Measurements from ENCODE around the gene MPDU1. TPM values are rescaled to one million over a fixed set of nuclear protein-coding genes. Genes with fewer than 3 reads are reported as not detected.

Gene MPDU1
- total and polyA plus RNA-seq, 2 of the 13 experiments (the other 11 are each of a cell fraction or from before 2014, with no cell fraction given), result 112 to 167 TPM

DNA sequence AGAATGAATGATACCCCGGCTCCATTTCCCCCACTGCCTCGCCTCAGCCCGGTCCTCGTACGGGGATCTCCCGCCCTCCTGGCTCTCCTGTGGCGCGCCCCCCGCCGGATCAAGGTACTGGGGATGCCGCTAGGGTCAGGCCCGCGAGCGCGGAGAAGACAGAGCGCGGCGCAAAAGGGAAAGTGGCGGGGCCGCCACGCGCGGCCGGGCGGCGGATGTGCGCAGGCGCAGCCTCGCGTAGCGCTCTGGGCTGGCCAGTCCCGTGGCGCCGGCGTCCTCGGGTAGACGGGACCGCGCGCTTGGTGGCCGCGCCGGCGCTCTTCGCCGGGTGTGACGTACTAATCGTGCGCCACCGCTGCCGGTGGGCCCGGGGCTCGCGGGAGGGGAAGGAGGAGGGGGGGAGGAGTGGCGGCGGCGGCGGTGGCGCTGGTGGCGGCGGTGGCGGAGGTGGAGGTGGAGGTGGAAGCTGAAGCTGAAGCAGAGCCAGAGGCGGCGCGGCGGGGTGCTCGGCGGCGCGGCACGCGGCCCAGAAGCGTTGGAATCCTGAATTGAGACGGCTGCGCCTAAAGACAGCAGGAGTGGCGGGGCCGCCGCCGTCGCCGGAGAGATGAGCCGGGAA lies 22.0 kb upstream of the MPDU1 start, which contains the start of gene SENP3 (continued):
- TF ChIP-seq CREB1 (IDR thresholded peaks at IDR 0.05) (peak; percentile 90), CREB1 (CRISPR knock-in tag; IDR thresholded peaks at IDR 0.05) (peak; percentile 92), HNF4A (CRISPR knock-in tag; IDR thresholded peaks at IDR 0.05) (no peak), ZFP62 (CRISPR knock-in tag; IDR thresholded peaks at IDR 0.05) (no peak), POLR2A (IDR thresholded peaks at IDR 0.05; ENCODE audit: insufficient read depth in 1 of 2, low read depth in 2 of 2, low read length in 2 of 2) (peak in 1 of 2 experiments; percentile 75; a peak in 2 of 4 replicates), ZC3H13 (CRISPR knock-in tag; IDR thresholded peaks at IDR 0.05) (0 out of 2 replicates have a peak, but pooled peaks have one; percentile 41), STAT5B (CRISPR knock-in tag; IDR thresholded peaks at IDR 0.05) (no peak), E2F2 (CRISPR knock-in tag; IDR thresholded peaks at IDR 0.05; ENCODE audit: borderline replicate concordance) (peak; percentile 36; the same call in 1 of the 2 replicates), CHD4 (IDR thresholded peaks at IDR 0.05; ENCODE audit: borderline replicate concordance, low read length) (no peak), ZNF530 (CRISPR knock-in tag; IDR thresholded peaks at IDR 0.05; ENCODE audit: low read depth) (no peak), ATF6 (CRISPR knock-in tag; conservative IDR thresholded peaks at IDR 0.05) (no peak), TOPORS (CRISPR knock-in tag; IDR thresholded peaks at IDR 0.05) (no peak), TAF1 (CRISPR knock-in tag; IDR thresholded peaks at IDR 0.05) (peak; percentile 58; the same call in 1 of the 2 replicates), DNMT1 (CRISPR knock-in tag; IDR thresholded peaks at IDR 0.05) (no peak), ASH2L (IDR thresholded peaks at IDR 0.05; ENCODE audit: insufficient read length, low read depth, low read length) (peak; percentile 79), MYC (CRISPR knock-in tag; IDR thresholded peaks at IDR 0.05; ENCODE audit: borderline replicate concordance) (peak; percentile 21; the same call in 1 of the 2 replicates), HCFC1 (IDR thresholded peaks at IDR 0.05; ENCODE audit: low read depth, low read length) (peak; percentile 59; the same call in 1 of the 2 replicates), SALL1 (CRISPR knock-in tag; IDR thresholded peaks at IDR 0.05) (0 out of 2 replicates have a peak, but pooled peaks have one; percentile 33), HMGXB4 (CRISPR knock-in tag; IDR thresholded peaks at IDR 0.05; ENCODE audit: borderline replicate concordance in 1 of 2, low read depth in 1 of 2) (peak in 1 of 2 experiments; percentile 73; a peak in 2 of 4 replicates)
- TF ChIP-seq, protein P1, sequence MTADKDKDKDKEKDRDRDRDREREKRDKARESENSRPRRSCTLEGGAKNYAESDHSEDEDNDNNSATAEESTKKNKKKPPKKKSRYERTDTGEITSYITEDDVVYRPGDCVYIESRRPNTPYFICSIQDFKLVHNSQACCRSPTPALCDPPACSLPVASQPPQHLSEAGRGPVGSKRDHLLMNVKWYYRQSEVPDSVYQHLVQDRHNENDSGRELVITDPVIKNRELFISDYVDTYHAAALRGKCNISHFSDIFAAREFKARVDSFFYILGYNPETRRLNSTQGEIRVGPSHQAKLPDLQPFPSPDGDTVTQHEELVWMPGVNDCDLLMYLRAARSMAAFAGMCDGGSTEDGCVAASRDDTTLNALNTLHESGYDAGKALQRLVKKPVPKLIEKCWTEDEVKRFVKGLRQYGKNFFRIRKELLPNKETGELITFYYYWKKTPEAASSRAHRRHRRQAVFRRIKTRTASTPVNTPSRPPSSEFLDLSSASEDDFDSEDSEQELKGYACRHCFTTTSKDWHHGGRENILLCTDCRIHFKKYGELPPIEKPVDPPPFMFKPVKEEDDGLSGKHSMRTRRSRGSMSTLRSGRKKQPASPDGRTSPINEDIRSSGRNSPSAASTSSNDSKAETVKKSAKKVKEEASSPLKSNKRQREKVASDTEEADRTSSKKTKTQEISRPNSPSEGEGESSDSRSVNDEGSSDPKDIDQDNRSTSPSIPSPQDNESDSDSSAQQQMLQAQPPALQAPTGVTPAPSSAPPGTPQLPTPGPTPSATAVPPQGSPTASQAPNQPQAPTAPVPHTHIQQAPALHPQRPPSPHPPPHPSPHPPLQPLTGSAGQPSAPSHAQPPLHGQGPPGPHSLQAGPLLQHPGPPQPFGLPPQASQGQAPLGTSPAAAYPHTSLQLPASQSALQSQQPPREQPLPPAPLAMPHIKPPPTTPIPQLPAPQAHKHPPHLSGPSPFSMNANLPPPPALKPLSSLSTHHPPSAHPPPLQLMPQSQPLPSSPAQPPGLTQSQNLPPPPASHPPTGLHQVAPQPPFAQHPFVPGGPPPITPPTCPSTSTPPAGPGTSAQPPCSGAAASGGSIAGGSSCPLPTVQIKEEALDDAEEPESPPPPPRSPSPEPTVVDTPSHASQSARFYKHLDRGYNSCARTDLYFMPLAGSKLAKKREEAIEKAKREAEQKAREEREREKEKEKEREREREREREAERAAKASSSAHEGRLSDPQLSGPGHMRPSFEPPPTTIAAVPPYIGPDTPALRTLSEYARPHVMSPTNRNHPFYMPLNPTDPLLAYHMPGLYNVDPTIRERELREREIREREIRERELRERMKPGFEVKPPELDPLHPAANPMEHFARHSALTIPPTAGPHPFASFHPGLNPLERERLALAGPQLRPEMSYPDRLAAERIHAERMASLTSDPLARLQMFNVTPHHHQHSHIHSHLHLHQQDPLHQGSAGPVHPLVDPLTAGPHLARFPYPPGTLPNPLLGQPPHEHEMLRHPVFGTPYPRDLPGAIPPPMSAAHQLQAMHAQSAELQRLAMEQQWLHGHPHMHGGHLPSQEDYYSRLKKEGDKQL (CRISPR knock-in tag; IDR thresholded peaks at IDR 0.05; ENCODE audit: low read depth), result no peak

All from HepG2 (cell line).